GM19397 (cell line): Measurements from ENCODE around the gene RBPJL.

ENCODE experiments used
- ATAC-seq: cut with Tn5 transposase; IDR thresholded peaks from one replicate; pipeline ENCODE4 v1.9.1; 2021; ENCODE audit warnings: mild to moderate bottlenecking, moderate library complexity; ENCODE audit not compliant: unreplicated experiment

Gene RBPJL

GRCh38 chr20:45316150-45317080, 9.8 kb downstream of the RBPJL start:
- ATAC-seq: no peak

- no peak for ATAC-seq
Observed at GRCh38 chr20:45317826-45318225, 11.2 kb downstream of the RBPJL start.

DNA sequence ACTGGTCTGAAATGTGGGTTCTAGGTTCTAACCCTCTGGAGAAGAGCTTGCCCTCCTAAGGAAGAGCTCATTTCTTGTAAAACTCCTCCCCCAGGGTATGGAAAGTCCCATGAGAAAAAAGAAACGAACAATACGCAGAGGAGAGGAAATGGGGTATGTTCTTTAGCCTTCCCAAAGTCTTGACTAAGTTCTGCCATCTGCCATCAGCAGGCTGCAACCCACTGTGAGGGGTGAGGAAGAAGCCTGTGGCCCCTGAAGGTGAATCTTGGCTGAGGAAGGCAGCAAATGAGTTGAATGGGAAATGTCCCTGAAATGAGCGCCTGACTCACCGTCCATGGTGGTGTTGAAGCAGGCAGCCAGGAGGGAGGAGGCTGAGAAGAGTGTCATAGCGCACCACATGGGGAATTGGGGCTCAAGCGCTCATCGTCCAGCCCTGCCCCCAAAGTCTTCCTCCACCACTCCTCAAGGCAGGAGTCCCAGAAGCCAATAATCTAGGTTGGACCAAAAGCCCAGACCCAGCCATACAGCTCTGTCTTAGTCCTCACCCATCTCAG, 11.8 kb downstream of the RBPJL start:
- no peak for ATAC-seq

- ATAC-seq: no peak
Observed at GRCh38 chr20:45318948-45319347, 12.3 kb downstream of the RBPJL start.

- ATAC-seq: peak; percentile 49
Observed at GRCh38 chr20:45320948-45321595, 14.4 kb downstream of the RBPJL start.

DNA sequence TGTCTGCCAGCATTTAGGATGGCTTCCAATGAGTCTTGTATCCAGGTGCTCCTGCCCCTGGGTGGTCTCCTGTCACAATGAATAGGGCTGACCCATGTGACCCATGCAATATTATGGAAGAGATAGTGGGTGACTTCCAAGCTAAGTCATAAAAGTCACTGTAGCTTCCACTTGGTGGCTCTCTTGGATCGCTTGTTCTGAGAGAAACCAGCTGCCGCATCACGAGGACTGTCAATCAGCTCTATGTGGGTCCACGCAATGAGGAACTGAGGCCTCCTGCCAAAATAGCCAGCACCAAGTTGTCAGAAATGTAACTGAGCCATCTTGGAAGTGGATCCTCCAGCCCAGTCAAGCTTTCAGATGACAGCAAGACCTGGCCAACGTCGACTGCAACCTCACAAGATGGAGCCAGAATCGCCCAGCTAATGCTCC, 16.3 kb downstream of the RBPJL start:
- no peak for ATAC-seq

- no peak for ATAC-seq
Observed at GRCh38 chr20:45323731-45324130, 17.1 kb downstream of the RBPJL start.

DNA sequence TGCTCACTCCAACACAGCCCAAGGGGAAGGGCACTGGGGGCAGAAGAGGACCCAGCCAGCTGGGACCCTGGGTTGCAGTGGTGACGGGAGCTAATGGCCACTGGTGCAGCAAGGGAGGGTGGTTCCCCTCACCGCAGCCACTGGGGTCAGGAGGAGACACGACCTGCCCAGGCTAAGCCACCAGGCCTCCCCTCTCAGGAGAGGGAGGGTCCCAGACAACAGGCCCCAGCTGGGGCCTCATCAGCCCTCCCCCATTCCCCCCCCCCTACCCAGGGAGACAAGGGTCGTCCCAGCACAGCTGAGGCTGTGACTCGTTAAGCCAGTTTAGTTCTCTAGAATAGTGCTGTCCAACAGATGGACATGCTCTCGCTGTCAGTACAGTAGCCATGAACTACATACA, 18.7 kb downstream of the RBPJL start:
- no peak for ATAC-seq

GRCh38 chr20:45328451-45328850, 21.8 kb downstream of the RBPJL start:
- ATAC-seq: no peak

DNA sequence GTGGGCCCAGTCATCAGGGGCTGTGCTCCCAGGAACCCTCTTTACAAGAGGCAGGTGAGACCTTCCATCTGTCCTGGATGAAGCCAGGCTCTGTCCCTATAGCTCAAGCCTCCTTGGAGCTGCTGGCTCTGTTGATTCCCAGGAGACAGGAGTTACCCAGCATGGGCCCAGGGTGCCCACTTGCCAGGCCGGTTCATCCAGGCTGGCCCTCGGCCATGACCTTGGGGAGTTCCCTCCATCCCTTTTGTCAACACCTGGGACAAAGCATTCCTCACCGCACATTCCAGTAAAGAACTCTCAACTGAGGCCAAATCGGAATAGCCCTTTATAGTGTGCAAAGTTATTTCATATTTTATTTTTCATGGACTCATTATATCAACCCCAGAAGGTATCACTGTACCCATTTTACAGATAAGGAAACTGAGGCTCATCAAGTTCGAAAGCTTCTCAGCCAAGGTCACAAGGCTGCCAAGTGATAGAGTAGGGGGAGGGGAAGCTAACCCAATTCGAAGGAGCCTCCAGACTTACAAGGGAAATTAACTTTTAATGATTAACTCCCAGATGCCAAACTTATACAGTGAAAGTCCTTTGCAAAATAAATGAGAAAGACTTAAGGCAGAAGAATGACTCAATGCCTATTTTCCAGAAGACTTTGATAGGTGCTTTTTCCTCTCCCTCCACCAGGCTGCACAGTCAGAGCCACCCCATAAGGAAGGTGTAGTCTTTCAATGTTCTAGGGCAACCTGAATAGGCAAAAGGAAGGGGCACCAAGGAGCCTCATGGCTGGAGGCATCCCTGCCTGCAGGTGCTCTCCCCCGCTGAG, 23.1 kb downstream of the RBPJL start:
- no peak for ATAC-seq

- no peak for ATAC-seq
Observed at GRCh38 chr20:45330476-45330875, 23.8 kb downstream of the RBPJL start.

DNA sequence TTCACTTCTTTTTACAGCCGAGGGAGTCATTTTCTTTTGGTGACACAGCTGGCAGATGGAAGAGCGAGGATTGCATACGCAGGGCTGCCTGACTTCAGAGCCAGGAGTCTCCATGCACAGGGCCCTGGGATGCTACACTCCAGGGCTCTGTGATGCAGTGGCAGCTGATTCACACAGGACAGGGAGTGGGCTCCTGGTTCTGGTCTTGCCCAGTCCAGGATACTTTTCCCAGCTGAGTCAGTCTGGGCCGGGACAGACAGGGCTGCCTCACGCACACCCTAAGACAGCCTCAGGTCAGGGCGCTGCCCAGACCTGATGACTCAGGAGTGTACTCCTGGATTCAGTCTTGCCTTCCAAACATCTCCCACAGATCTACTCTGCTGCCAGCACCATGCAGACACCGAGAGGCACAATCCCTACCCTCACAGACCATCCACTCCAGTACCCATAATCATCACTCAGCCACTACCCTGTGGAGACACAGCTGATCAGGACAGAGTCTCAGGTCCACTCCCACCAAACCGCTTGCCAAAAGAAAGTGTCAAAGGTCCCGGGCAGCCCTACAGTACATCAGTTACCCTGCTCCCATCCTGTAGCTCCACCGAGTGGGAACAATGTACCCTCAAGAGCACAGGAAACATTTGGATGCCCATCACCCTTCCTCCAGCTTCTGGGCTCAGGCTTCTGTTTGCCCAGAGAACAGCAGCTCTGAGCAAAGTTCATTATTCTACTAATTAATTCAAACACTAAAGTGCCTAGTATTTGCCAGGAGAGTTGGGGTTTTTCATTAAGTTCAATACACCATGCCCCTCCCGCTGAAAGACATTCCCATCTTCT, 30.1 kb downstream of the RBPJL start:
- no peak for ATAC-seq

DNA sequence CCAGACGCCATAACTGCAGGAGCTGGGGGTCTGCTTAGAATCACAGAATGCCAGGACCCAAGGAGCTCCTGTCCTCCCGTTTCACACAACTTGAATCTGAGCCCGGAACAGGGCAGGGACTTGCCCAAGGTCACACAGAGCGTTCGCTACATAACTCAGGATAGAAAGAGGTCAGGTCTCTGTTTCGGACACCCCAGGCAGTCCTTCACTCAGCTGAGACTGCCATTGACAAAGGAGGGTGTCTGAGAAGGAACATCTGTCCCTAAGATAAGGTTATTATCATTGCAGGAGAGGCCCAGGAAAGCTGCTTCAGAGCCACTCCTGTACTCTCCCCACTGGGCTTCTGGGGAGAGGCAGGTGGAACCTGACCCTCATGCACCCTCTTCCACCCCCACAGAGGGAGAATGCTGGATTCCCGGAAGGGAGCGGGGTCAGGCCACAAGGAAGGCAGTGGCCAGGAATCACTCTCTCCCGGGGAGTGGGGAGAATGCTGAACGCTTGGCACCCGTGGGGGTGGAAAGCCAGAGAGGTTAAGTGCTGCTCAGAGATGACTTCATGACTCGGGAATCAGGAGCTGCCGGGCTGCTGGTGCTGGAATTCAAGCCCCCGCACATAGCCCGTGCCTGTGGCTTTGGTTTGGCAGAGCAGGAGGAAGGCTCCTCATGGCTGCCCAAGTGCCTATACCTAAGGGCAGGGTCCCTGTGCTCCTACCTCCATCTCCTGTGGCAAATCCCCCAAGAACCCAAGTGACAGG, 30.9 kb downstream of the RBPJL start:
- no peak for ATAC-seq

DNA sequence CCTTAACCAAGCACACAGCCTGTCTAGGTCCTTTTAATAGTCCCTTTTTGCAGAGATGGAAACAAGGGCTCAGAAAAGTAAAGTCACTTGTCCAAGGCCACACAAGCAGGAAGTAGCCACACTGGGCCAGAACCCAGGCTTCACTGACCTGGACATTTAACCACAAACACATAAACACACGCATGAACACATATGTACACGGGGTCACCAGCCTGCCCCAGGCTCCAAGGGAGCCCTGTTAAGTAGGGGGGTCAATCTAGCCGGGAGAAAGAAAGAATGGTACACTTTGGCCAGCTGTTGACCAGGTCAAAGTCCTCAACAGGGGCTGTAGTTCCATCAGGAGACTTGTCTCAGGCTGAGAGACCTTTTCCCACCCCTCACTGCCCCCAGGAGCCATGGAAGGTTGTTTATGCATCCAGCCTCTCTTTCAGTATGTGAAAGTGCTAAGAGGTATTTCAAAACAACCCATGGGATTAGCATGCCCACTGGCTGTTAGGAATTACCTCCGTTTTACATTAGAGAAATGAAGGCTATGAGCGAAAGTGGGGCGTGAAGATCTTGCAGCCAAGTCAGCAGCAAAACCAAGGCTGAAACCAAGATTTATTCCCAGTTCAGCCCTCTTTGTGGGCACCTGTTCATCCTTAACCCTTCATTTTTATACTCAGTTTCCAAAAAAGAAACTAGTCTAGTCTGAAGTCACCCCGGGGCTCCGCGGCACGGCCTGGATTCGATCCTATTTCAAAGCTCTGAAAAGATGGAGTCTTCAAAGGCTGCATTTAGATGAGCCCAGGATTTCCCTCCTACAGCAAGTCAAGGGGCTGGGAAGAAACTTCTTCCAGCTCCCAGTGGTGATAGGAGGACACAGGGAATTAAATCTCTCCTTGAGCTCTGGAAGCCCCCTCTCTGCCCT, 31.7 kb downstream of the RBPJL start:
- ATAC-seq: no peak

GRCh38 chr20:45339084-45339483, 32.4 kb downstream of the RBPJL start:
- ATAC-seq: no peak

GRCh38 chr20:45339799-45340198, 33.2 kb downstream of the RBPJL start:
- no peak for ATAC-seq

GRCh38 chr20:45340236-45340847, 33.7 kb downstream of the RBPJL start:
- no peak for ATAC-seq

DNA sequence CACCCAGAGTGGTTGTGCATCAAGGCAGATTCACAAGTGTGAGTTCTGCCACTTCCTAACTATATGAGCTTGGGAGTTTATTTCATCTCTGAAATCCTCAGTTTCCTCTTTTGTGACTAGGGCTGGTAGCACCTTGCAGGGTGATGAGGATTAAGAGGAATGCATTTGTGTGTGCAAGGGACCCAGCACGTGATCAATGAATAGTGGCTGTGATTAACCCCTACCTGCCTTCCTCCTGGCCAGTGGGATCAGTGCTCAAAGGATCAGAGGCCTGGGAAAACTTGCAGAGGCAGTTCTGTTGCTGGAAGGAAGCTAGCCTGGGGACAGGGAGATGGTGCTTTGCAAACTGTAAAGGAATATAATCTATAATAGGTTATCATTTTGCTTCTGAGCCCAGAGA, 34.3 kb downstream of the RBPJL start:
- no peak for ATAC-seq
